ENCODE data around the gene TRAPPC3L. TPM values are rescaled to one million over a fixed set of nuclear protein-coding genes. Genes with fewer than 3 reads are reported as not detected.

TRAPPC3L gene
- total and polyA plus RNA-seq, 2 of the 8 experiments (the other 6 are each of a cell fraction or from before 2014, with no cell fraction given) = not detected

GRCh38 chr6:116508527-116508926, 37.0 kb downstream of the TRAPPC3L start (continued):
- no peak for TF ChIP-seq CHD7 (IDR thresholded peaks at IDR 0.05; ENCODE audit: insufficient replicate concordance, low read length)
- TF ChIP-seq FOSL1 (IDR thresholded peaks at IDR 0.05; ENCODE audit: insufficient read depth, low read depth, low read length) = no peak
- TF ChIP-seq SUZ12 (IDR thresholded peaks at IDR 0.05; ENCODE audit: low read length) = no peak
- TF ChIP-seq KDM5A (IDR thresholded peaks at IDR 0.05; ENCODE audit: low read length) = no peak

Data from H1 (cell line).